GM18868 (cell line): ENCODE data around the gene PACS1.

ENCODE experiments used
- ATAC-seq: cut with Tn5 transposase; IDR thresholded peaks from one replicate; pipeline ENCODE4 v1.9.1; 2021; ENCODE audit warnings: mild to moderate bottlenecking, moderate library complexity; ENCODE audit not compliant: unreplicated experiment

The PACS1 gene

DNA sequence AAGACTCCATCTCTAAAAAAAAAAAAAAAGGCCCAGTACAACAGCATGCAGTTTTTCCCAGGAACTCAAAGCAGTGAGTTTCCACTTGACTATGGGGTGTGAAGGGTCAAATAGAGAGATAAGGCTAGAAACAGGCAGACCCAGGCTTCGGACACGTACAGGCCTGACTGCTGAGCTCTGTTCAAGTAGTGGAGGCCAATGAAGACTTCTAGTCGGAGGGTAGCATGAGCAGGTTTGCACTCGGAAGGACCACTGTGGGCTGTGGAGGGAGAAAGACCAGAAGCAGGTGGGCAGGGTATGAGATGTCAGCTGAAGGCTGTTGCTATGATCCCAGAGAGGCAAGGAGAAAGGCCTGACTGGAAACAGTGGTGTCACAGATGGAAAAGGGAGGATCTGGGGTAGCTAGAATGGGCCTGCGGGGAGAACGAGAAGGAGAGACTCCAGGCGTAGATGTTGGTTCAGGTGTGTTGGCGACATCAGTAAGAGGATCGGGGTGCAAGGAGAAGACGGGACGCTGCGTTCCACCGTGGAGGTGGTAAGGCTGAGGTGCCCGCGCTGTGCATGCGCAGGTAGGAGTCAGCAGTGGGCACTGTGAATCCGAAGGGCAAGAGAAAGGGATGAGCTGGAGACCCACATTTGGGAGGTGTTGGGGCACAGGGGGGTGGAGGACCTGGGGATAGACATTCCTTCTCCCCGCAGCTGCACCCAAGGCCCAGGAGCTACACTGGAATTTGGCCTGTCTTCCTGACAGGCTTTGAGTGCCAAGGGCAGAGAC is 149.0 kb downstream of the PACS1 start:
- no peak for ATAC-seq

DNA sequence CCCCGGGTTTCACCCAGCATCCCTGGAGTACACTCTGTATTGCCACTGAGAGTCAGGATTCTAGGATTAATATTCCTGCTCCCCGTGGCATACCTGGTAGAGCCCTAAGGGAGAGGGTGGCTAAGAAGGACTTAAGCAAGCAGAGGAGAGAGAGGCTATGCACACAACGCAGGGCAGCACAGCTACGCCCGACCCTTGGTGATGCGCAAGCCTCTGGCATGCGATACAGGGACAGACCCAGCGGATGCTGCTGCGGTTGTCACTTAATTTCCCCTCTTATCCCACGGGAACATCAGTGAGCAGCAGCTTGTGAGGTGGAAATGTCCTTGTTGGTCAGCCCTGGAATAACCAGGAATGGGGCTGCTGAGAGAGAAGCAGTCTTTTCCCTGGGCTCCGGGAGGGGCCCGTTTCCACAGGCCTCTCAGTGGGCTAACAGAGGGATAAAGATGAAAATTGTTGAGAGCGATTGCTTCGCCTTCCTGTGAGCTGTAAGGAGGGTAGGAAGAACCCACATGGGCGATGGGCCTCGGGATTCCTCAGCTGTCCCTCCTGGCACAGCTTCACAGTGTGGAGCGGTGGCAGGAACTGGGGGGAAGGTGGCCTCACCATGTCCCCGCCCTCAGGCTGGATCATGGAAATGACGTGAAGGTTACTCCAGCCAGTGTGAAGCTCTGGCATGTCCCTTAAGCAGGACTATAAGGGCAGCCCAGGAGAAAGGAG is 149.9 kb downstream of the PACS1 start:
- ATAC-seq, result no peak

GRCh38 chr11:66220566-66220935 is 150.5 kb downstream of the PACS1 start:
- no peak for ATAC-seq

DNA sequence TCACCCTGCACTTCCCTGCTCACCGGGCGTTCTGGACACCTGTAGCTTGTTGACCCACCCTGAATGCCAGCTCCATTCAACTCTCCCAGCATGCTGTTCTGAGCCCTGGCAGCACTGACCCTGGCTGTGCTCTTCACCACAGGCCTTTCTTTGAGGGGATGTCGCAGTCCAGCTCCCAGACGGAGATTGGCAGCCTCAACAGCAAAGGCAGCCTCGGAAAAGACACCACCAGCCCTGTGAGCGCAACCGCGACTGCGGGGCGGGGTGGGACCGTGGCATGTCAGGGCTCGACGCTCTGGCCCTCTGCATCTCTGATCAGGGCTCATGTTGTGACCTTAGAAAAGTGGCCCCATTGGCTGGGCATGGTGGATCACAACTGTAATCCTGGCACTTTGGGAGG is 150.9 kb downstream of the PACS1 start:
- no peak for ATAC-seq

GRCh38 chr11:66221726-66222236 is 151.7 kb downstream of the PACS1 start:
- ATAC-seq, result no peak

- peak; percentile 82 for ATAC-seq
Observed at GRCh38 chr11:66222358-66223149, 152.5 kb downstream of the PACS1 start.

GRCh38 chr11:66224226-66224855 is 154.3 kb downstream of the PACS1 start:
- no peak for ATAC-seq

DNA sequence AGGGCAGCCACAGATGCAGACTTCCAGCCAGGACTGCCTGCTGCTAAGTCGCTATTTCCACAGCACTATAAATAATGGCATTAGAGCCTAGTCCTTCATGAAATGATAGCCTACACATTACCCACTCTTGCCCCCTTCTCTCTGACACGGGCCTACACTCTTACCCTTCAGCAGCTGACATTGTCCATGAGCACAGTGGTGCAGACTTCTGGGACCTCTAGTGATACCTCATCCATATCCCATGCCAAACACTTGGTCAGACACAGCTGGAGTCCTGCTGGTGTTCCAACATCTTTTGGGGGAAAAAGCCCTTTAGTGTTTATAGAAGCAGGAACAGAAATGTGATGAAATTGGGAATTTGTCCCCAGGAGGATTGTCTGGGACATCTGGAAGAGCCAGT is 155.0 kb downstream of the PACS1 start:
- ATAC-seq, result no peak

DNA sequence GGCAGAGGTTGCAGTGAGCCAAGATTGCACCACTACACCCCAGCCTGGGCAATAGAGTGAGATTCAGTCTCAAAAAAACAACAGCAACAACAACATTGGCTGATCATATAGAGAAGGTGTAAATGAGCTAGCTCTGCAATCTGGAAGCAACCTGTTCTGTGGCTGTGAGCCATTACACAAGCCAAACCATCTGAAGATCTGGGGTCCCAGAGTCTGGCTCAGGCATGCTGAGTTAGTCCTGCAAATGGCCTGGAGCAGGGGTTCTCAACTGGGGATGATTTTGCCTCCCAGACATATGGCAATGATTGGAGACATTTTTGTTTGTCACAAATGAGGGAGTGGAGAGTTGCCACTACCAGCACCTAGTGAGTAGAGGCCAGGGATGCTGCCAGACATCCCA is 156.0 kb downstream of the PACS1 start:
- no peak for ATAC-seq

- no peak for ATAC-seq
Observed at GRCh38 chr11:66227700-66228099, 157.6 kb downstream of the PACS1 start.

DNA sequence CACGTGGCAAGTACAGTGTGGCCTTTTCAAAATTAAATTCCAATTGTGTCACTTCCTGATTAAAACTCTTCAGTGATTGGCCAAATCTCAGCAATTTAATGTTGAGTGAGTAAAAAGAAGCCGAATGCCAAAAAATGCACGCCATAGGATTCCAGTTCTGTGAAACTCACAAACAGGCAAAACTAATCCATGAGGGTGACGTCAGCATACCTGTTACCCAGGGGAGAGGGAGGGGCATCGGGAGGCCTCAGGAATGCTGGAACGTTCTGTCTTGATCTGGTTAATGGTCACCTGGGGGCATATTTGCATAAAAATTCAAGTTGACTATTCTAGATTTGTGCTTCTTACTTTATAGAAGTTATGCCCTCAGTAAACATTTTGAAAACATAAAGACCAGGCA is 158.4 kb downstream of the PACS1 start:
- ATAC-seq, result no peak

- no peak for ATAC-seq
Observed at GRCh38 chr11:66230156-66230555, 160.1 kb downstream of the PACS1 start.

GRCh38 chr11:66230978-66231377 is 160.9 kb downstream of the PACS1 start:
- ATAC-seq, result no peak

GRCh38 chr11:66231561-66231960 is 161.5 kb downstream of the PACS1 start:
- ATAC-seq, result no peak

DNA sequence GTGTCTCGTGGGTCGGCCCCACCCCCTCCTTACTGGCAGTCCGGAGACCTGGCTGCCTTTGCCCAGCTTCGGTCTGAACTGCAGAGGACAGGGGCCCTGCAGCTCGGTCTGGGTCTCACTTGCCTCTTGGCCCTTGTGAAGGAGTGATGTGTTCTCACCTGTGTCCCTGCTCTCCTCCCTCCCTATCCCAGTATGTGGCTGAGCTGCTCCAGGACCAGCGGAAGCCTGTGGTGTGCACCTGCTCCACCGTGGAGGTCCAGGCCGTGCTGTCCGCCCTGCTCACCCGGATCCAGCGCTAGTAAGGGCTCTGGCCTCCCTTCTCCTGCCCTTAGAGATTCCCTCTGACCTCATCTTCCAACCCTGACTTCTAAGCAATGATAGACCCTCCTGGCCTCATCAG is 162.7 kb downstream of the PACS1 start:
- no peak for ATAC-seq

DNA sequence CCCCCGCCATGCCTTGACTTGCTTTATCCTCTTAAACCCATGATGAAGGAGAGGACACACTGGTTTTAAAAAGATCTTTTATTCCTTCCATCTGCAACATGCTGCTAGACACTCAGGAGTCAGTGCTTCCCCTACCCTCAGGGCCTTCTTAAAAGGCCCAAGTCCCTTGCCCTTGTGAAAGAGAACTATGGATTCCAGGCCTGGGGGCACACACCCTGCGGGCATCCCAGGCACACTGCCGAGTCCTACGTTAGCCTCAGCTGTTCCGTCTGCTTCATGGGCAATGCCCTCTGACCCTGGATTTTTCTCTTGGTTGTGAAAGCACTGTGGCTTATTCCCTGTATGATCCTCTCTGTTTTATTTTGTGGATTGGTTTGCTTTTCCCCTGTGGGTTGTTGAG is 163.2 kb downstream of the PACS1 start:
- no peak for ATAC-seq

DNA sequence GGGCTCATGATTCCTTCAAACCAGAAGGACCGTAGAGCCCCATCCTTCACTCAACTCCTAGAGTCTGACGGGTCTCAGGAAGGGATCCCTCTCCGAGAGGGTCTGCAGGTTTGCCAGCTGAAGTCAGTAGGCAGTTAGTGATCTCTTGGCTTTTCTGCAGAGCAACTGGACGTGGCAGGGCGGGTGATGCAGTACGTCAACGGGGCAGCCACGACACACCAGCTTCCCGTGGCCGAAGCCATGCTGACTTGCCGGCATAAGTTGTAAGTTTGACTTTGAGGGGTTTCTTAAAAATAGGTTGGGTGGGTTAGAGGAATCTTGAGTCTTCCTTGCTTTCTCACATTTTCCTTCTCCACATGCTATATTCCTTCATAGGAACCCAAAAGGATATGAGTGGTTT is 165.1 kb downstream of the PACS1 start:
- ATAC-seq, result no peak

- ATAC-seq, result no peak
Observed at GRCh38 chr11:66237867-66238266, 167.8 kb downstream of the PACS1 start.

DNA sequence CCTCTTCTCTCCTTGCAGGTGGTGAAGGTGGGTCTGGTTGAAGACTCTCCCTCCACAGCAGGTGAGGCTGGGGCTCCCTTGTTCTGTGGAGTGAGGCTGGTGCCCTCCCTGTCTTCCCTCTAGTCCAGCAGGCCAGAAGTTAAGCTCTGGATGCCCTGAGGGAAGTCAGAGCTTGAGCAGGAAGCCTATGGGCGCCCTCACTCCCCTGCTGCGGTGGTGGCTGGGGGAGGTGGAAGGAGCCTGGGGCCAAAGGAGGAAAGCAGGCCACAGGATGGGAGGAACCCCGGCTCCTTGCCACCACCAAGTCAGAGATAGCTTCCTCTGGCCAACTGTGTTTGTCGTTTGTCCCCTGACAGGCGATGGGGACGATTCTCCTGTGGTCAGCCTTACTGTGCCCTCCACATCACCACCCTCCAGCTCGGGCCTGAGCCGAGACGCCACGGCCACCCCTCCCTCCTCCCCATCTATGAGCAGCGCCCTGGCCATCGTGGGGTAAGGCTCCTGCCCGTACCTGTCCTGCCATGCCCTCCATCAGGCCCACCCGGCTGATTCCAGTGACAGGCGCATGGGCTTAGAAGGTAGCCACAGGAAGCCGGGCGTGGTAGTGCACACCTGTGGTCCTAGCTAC is 168.8 kb downstream of the PACS1 start:
- no peak for ATAC-seq

- no peak for ATAC-seq
Observed at GRCh38 chr11:66239511-66239910, 169.4 kb downstream of the PACS1 start.
